ENCODE results near the gene SLC35F3. TPM values are rescaled to one million over a fixed set of nuclear protein-coding genes. Genes with fewer than 3 reads are reported as not detected.

SLC35F3 gene
- total and polyA plus RNA-seq, 9 donors, result 0.04 to 0.69 (median 0.17) TPM; not detected in 3

GRCh38 chr1:234141006-234141405 is 236.5 kb downstream of the SLC35F3 start:
- TF ChIP-seq CTCF (IDR thresholded peaks at IDR 0.05), result no peak
- TF ChIP-seq POLR2A (IDR thresholded peaks at IDR 0.05), result no peak
- no peak for TF ChIP-seq EP300 (IDR thresholded peaks at IDR 0.05)
- no peak overlapping the region for H3K27ac ChIP-seq
- H3K27me3 ChIP-seq, result no peaks in the 10 kb centered on the region
- no peaks in the 10 kb centered on the region for H3K9me3 ChIP-seq
- 45 to 51% (median 49%) methylated on average over 2 of the region's 2 CpGs for WGBS, 3 donors
- DNase-seq, result no peak
- H3K4me3 ChIP-seq, result no peak overlapping the region
- no peaks in the 10 kb centered on the region for H3K4me1 ChIP-seq (ENCODE audit: insufficient read depth)
- intact Hi-C loops (cut with DNase I), result no loop called here
- no peaks in the 10 kb centered on the region for H3K36me3 ChIP-seq

- no peak for DNase-seq
- TF ChIP-seq EP300 (IDR thresholded peaks at IDR 0.05) (no peak), POLR2A (IDR thresholded peaks at IDR 0.05) (no peak), CTCF (IDR thresholded peaks at IDR 0.05) (no peak)
- Histone ChIP-seq H3K27me3 (no peaks in the 10 kb centered on the region), H3K27ac (no peak overlapping the region), H3K4me3 (no peak overlapping the region), H3K9me3 (no peaks in the 10 kb centered on the region), H3K36me3 (no peaks in the 10 kb centered on the region), H3K4me1 (ENCODE audit: insufficient read depth) (no peaks in the 10 kb centered on the region)
- 79 to 91% (median 87%) methylated on average over 2 of the region's 2 CpGs for WGBS, 3 donors
- intact Hi-C loops (cut with DNase I), result no loop called here
Observed at GRCh38 chr1:234143681-234144080, 239.2 kb downstream of the SLC35F3 start.

GRCh38 chr1:234144901-234145300 is 240.4 kb downstream of the SLC35F3 start:
- no peaks in the 10 kb centered on the region for H3K9me3 ChIP-seq
- TF ChIP-seq EP300 (IDR thresholded peaks at IDR 0.05) (no peak), POLR2A (IDR thresholded peaks at IDR 0.05) (no peak), CTCF (IDR thresholded peaks at IDR 0.05) (no peak)
- H3K27ac ChIP-seq, result no peak overlapping the region
- no peak for DNase-seq
- H3K4me1 ChIP-seq (ENCODE audit: insufficient read depth), result no peaks in the 10 kb centered on the region
- no peaks in the 10 kb centered on the region for H3K27me3 ChIP-seq
- WGBS, 3 donors, result 90 to 93% (median 91%) methylated on average over 4 of the region's 4 CpGs
- no peaks in the 10 kb centered on the region for H3K36me3 ChIP-seq
- no peak overlapping the region for H3K4me3 ChIP-seq
- intact Hi-C loops (cut with DNase I), result no loop called here

- intact Hi-C loops (cut with DNase I), result no loop called here
- Histone ChIP-seq H3K27me3 (no peaks in the 10 kb centered on the region), H3K27ac (no peak overlapping the region), H3K4me1 (ENCODE audit: insufficient read depth) (no peaks in the 10 kb centered on the region), H3K4me3 (no peak overlapping the region), H3K9me3 (no peaks in the 10 kb centered on the region), H3K36me3 (no peaks in the 10 kb centered on the region)
- TF ChIP-seq CTCF (IDR thresholded peaks at IDR 0.05) (no peak), EP300 (IDR thresholded peaks at IDR 0.05) (no peak), POLR2A (IDR thresholded peaks at IDR 0.05) (no peak)
- no peak for DNase-seq
- WGBS, 3 donors, result 71 to 80% (median 74%) methylated on average over 3 of the region's 3 CpGs
Observed at GRCh38 chr1:234148350-234148749, 243.9 kb downstream of the SLC35F3 start.

GRCh38 chr1:234148816-234149215 is 244.3 kb downstream of the SLC35F3 start:
- H3K36me3 ChIP-seq, result no peaks in the 10 kb centered on the region
- no peaks in the 10 kb centered on the region for H3K9me3 ChIP-seq
- H3K4me1 ChIP-seq (ENCODE audit: insufficient read depth), result no peaks in the 10 kb centered on the region
- TF ChIP-seq POLR2A (IDR thresholded peaks at IDR 0.05) (no peak), EP300 (IDR thresholded peaks at IDR 0.05) (no peak), CTCF (IDR thresholded peaks at IDR 0.05) (no peak)
- no peak for DNase-seq
- H3K27ac ChIP-seq, result no peak overlapping the region
- no peak overlapping the region for H3K4me3 ChIP-seq
- no peaks in the 10 kb centered on the region for H3K27me3 ChIP-seq
- WGBS, 3 donors, result 90 to 100% (median 96%) methylated on average over 1 of the region's 1 CpG
- intact Hi-C loops (cut with DNase I), result no loop called here

Measured in ovary (tissue), 9 donors.